CD14-positive monocyte (primary cell): ENCODE results near the gene CYTH3. TPM values are rescaled to one million over a fixed set of nuclear protein-coding genes. Genes with fewer than 3 reads are reported as not detected.
A peak's percentile ranks its signal among the peaks of the same experiment; 100 is the strongest.

Source experiments
- DNase-seq, 3 donors: peaks; one replicate each; pipeline ENCODE4 v3.0.0-alpha.2; 2011 to 2022
- H2AFZ ChIP-seq: 2 replicates; pipeline ENCODE4 v1.6.0; 2012; ENCODE audit warnings: mild to moderate bottlenecking, low read depth, low read length, inconsistent platforms; ENCODE audit not compliant: insufficient read depth, poor library complexity, severe bottlenecking
- H3K27ac ChIP-seq, 2 donors: 1 replicate in 1 of 2; 2 replicates in 1 of 2; pipeline ENCODE4 v1.5.1; 2012 to 2013; ENCODE audit warnings: low read length in 2 of 2, control low read depth in 1 of 2, inconsistent platforms in 1 of 2, low read depth in 1 of 2, mild to moderate bottlenecking in 1 of 2
- H3K27me3 ChIP-seq, 2 donors: one replicate each; pipeline versions ENCODE4 v1.6.0 to v1.6.1; 2011 to 2013; ENCODE audit warnings: low read length in 2 of 2; ENCODE audit not compliant: control insufficient read depth in 2 of 2, insufficient read depth in 2 of 2
- H3K36me3 ChIP-seq, 2 donors: replicated peaks in 1 of 2; 1 replicate in 1 of 2; 2 replicates in 1 of 2; pipeline versions ENCODE4 v1.5.1 to v1.6.1; 2012 to 2013; ENCODE audit warnings: low read length in 2 of 2, control low read depth in 1 of 2, inconsistent platforms in 1 of 2, mild to moderate bottlenecking in 1 of 2; ENCODE audit not compliant: insufficient read depth in 2 of 2, control insufficient read depth in 1 of 2
- H3K4me1 ChIP-seq, 2 donors: 1 replicate in 1 of 2; 2 replicates in 1 of 2; pipeline versions ENCODE4 v1.5.1 to v1.6.1; 2012 to 2013; ENCODE audit warnings: low read length in 2 of 2, control low read depth in 1 of 2, inconsistent platforms in 1 of 2, mild to moderate bottlenecking in 1 of 2, moderate library complexity in 1 of 2; ENCODE audit not compliant: insufficient read depth in 2 of 2, control insufficient read depth in 1 of 2
- H3K4me2 ChIP-seq: replicated peaks from 2 replicates; pipeline ENCODE3; 2012; ENCODE audit warnings: low read length, moderate library complexity, mild to moderate bottlenecking; ENCODE audit not compliant: poor library complexity, severe bottlenecking; ENCODE audit errors: extremely low read depth
- H3K4me3 ChIP-seq, 3 experiments: fragments of 200-600 bp in 1 of 3; sonication (generic) in 1 of 3; replicated peaks in 1 of 3; 1 replicate in 2 of 3; 2 replicates in 1 of 3; pipeline ENCODE4 v1.5.1; 2011 to 2013; ENCODE audit warnings: low read length in 3 of 3, mild to moderate bottlenecking in 3 of 3, control low read depth in 2 of 3, low read depth in 2 of 3, inconsistent platforms in 1 of 3, moderate library complexity in 1 of 3
- H3K79me2 ChIP-seq: 2 replicates; pipeline ENCODE4 v1.6.0; 2012; ENCODE audit warnings: mild to moderate bottlenecking, control low read depth, inconsistent platforms, low read length, moderate library complexity; ENCODE audit not compliant: insufficient read depth
- H3K9ac ChIP-seq: 2 replicates; pipeline ENCODE4 v1.6.0; 2017; ENCODE audit warnings: low read length, mild to moderate bottlenecking; ENCODE audit not compliant: insufficient read depth, poor library complexity, severe bottlenecking
- H3K9me3 ChIP-seq, 2 donors: replicated peaks in 1 of 2; 1 replicate in 1 of 2; 2 replicates in 1 of 2; pipeline versions ENCODE4 v1.5.1 to v1.6.1; 2012 to 2013; ENCODE audit warnings: low read length in 2 of 2, control low read depth in 1 of 2; ENCODE audit not compliant: control insufficient read depth in 1 of 2, insufficient read depth in 1 of 2
- H4K20me1 ChIP-seq: 2 replicates; pipeline ENCODE4 v1.6.0; 2012; ENCODE audit warnings: mild to moderate bottlenecking, low read length, control low read depth, moderate library complexity; ENCODE audit not compliant: insufficient read depth
- H3K27ac Mint-ChIP-seq, 7 donors: one replicate each; pipeline ENCODE4 v1.8.0; 2020; ENCODE audit warnings: mild to moderate bottlenecking in 7 of 7, mixed read lengths in 7 of 7, moderate library complexity in 6 of 7, inconsistent platforms in 2 of 7
- H3K27me3 Mint-ChIP-seq, 3 donors: one replicate each; pipeline ENCODE4 v1.8.0; 2021 to 2022; ENCODE audit warnings: low read depth in 3 of 3, mild to moderate bottlenecking in 3 of 3, mixed read lengths in 3 of 3, moderate library complexity in 3 of 3, inconsistent platforms in 1 of 3
- H3K36me3 Mint-ChIP-seq, 2 donors: one replicate each; pipeline ENCODE4 v1.8.0; 2020; ENCODE audit warnings: mixed read lengths in 2 of 2, inconsistent platforms in 1 of 2, mild to moderate bottlenecking in 1 of 2
- H3K4me1 Mint-ChIP-seq: one replicate; pipeline ENCODE4 v1.8.0; 2020; ENCODE audit warnings: mild to moderate bottlenecking, mixed read lengths
- H3K4me3 Mint-ChIP-seq, 2 donors: one replicate each; pipeline ENCODE4 v1.8.0; 2020; ENCODE audit warnings: mild to moderate bottlenecking in 2 of 2, mixed read lengths in 2 of 2, moderate library complexity in 1 of 2
- H3K9me3 Mint-ChIP-seq, 7 donors: one replicate each; pipeline ENCODE4 v1.8.0; 2020 to 2022; ENCODE audit warnings: mixed read lengths in 7 of 7, mild to moderate bottlenecking in 6 of 7, moderate library complexity in 6 of 7, inconsistent platforms in 2 of 7
- CTCF ChIP-seq: fragments of 200-600 bp; IDR thresholded peaks from one replicate; pipeline ENCODE4 v1.8.0; 2022; ENCODE audit warnings: antibody characterized with exemption, mild to moderate bottlenecking
- WGBS: methylation state at CpG from one replicate; pipeline ENCODE4 v1.1.5; 2013; ENCODE audit warnings: missing lambda C conversion rate; ENCODE audit not compliant: insufficient coverage; 5-methylcytosine and 5-hydroxymethylcytosine counted together
- intact Hi-C, 2 donors: fragments of 100-400 bp; cut with micrococcal nuclease; formaldehyde crosslinking; loops; one replicate each; pipeline versions ENCODE4 v1.15.0 to v1.15.1; 2023
- polyA plus RNA-seq, 3 donors: library from polyadenylated mRNA; depleted of rRNA in 1 of 3; unstranded in 2 of 3; stranded (reverse) in 1 of 3; fragments of 300-500 nt in 2 of 3; fragments of >200 nt in 1 of 3; fragmentation: Illumina TruSeq in 2 of 3; gene quantifications; 1 replicate in 2 of 3; 2 replicates in 1 of 3; pipeline ENCODE4 v1.2.3, GENCODE V29; 2012 to 2021

The CYTH3 gene
- polyA plus RNA-seq, 3 donors = 1.3 to 8.5 (median 1.4) TPM

- no peak overlapping the region for H3K9ac ChIP-seq
- H3K4me3 Mint-ChIP-seq = no peak overlapping the region
- H3K4me2 ChIP-seq = no peak overlapping the region
- no peak overlapping the region for H3K4me3 ChIP-seq
- intact Hi-C loops = no loop called here
- H4K20me1 ChIP-seq = peaks cover 8% of the 10 kb centered on the region
- no peaks in the 10 kb centered on the region for H3K36me3 ChIP-seq
- H2AFZ ChIP-seq = no peak overlapping the region
- H3K4me1 Mint-ChIP-seq = peaks cover 12% of the 10 kb centered on the region
- DNase-seq = no peak
- WGBS = no CpG with 5 or more reads among the region's 3 CpGs
- H3K27ac Mint-ChIP-seq = no peak overlapping the region
- TF ChIP-seq CTCF = no peak
- H3K36me3 Mint-ChIP-seq = peaks cover 0 to 2% of the 10 kb centered on the region in 2 donors
- H3K4me1 ChIP-seq = peaks cover 8 to 9% of the 10 kb centered on the region in 2 donors
- no peaks in the 10 kb centered on the region for H3K27me3 ChIP-seq
- H3K9me3 Mint-ChIP-seq = peaks cover 0 to 2% (median 0%) of the 10 kb centered on the region in 7 donors
- no peaks in the 10 kb centered on the region for H3K79me2 ChIP-seq
- H3K27me3 Mint-ChIP-seq = peaks cover 2 to 7% (median 3%) of the 10 kb centered on the region in 3 donors
- no peaks in the 10 kb centered on the region for H3K9me3 ChIP-seq
- H3K27ac ChIP-seq = no peak overlapping the region
Observed at GRCh38 chr7:6244021-6244420, 28.4 kb downstream of the CYTH3 start.

- Histone ChIP-seq H3K9me3 (no peaks in the 10 kb centered on the region), H3K4me1 (peaks cover 0 to 1% of the 10 kb centered on the region in 2 donors), H3K9ac (no peak overlapping the region), H3K27me3 (no peaks in the 10 kb centered on the region), H3K4me3 (no peak overlapping the region), H3K36me3 (no peaks in the 10 kb centered on the region), H3K4me2 (no peak overlapping the region), H3K27ac (no peak overlapping the region), H3K79me2 (no peaks in the 10 kb centered on the region), H4K20me1 (no peaks in the 10 kb centered on the region), H2AFZ (no peak overlapping the region)
- DNase-seq = no peak
- no peak for TF ChIP-seq CTCF
- H3K9me3 Mint-ChIP-seq = peaks cover 0 to 2% (median 0%) of the 10 kb centered on the region in 7 donors
- peaks cover 0 to 2% of the 10 kb centered on the region in 2 donors for H3K36me3 Mint-ChIP-seq
- peaks cover 4% of the 10 kb centered on the region for H3K4me1 Mint-ChIP-seq
- peaks cover 2 to 12% (median 5%) of the 10 kb centered on the region in 3 donors for H3K27me3 Mint-ChIP-seq
- intact Hi-C loops = no loop called here
- no peak overlapping the region for H3K4me3 Mint-ChIP-seq
- peak overlapping the region in 1 of 7 donors; percentile 50 for H3K27ac Mint-ChIP-seq
- WGBS = 100% methylated on average over 3 of the region's 5 CpGs
Observed at GRCh38 chr7:6243168-6243567, 29.3 kb downstream of the CYTH3 start.
